ENCODE data around the gene C1QB. TPM values are rescaled to one million over a fixed set of nuclear protein-coding genes. Genes with fewer than 3 reads are reported as not detected.
A peak's percentile ranks its signal among the peaks of the same experiment; 100 is the strongest.

Gene C1QB
- total RNA-seq, 2 donors from 2014 or later = 448 to 884 TPM

- no peak for DNase-seq (ENCODE audit: low spot score)
- Histone ChIP-seq H3K4me1 (ENCODE audit: control insufficient read depth in 1 of 2, low read depth in 2 of 2) (peaks cover 0 to 2% of the 10 kb centered on the region in 2 donors), H3K27ac (no peak overlapping the region), H3K27me3 (replicated peaks; ENCODE audit: insufficient read depth) (no peaks in the 10 kb centered on the region), H3K36me3 (no peaks in the 10 kb centered on the region), H3K4me3 (peak overlapping the region; percentile 61), H3K9me3 (no peaks in the 10 kb centered on the region)
- ATAC-seq (ENCODE audit: insufficient number of reproducible peaks, low FRiP score, low read depth) = no peak
- no peak for TF ChIP-seq CTCF (IDR thresholded peaks at IDR 0.05)
Observed at GRCh38 chr1:22643928-22644327, 9.1 kb upstream of the C1QB start.

- no peak overlapping the region for H3K27ac ChIP-seq
- ATAC-seq (ENCODE audit: insufficient number of reproducible peaks, low FRiP score, low read depth) (no peak), DNase-seq (ENCODE audit: low spot score) (no peak)
- peaks cover 0 to 2% of the 10 kb centered on the region in 2 donors for H3K4me1 ChIP-seq (ENCODE audit: control insufficient read depth in 1 of 2, low read depth in 2 of 2)
- H3K36me3 ChIP-seq = no peaks in the 10 kb centered on the region
- no peaks in the 10 kb centered on the region for H3K9me3 ChIP-seq
- no peaks in the 10 kb centered on the region for H3K27me3 ChIP-seq (replicated peaks; ENCODE audit: insufficient read depth)
- TF ChIP-seq CTCF (IDR thresholded peaks at IDR 0.05) = no peak
- H3K4me3 ChIP-seq = peak overlapping the region; percentile 61
Observed at GRCh38 chr1:22645931-22646330, 7.1 kb upstream of the C1QB start.

- no peak for TF ChIP-seq CTCF (IDR thresholded peaks at IDR 0.05)
- Histone ChIP-seq H3K36me3 (no peaks in the 10 kb centered on the region), H3K27ac (no peak overlapping the region), H3K4me3 (peak overlapping the region; percentile 61), H3K4me1 (ENCODE audit: control insufficient read depth in 1 of 2, low read depth in 2 of 2) (peaks cover 0 to 2% of the 10 kb centered on the region in 2 donors), H3K9me3 (no peaks in the 10 kb centered on the region), H3K27me3 (replicated peaks; ENCODE audit: insufficient read depth) (no peaks in the 10 kb centered on the region)
- ATAC-seq (ENCODE audit: insufficient number of reproducible peaks, low FRiP score, low read depth) (no peak), DNase-seq (ENCODE audit: low spot score) (no peak)
Observed at GRCh38 chr1:22646384-22646783, 6.7 kb upstream of the C1QB start.

GRCh38 chr1:22650089-22650693, 2.8 kb upstream of the C1QB start:
- no peak overlapping the region for H3K4me3 ChIP-seq

More at GRCh38 chr1:22650089-22650693, 2.8 kb upstream of the C1QB start:
- H3K27me3 ChIP-seq (replicated peaks; ENCODE audit: insufficient read depth) = no peaks in the 10 kb centered on the region
- DNase-seq (ENCODE audit: low spot score) (no peak), ATAC-seq (ENCODE audit: insufficient number of reproducible peaks, low FRiP score, low read depth) (no peak)
- H3K36me3 ChIP-seq = no peaks in the 10 kb centered on the region
- no peak overlapping the region for H3K27ac ChIP-seq
- H3K9me3 ChIP-seq = no peaks in the 10 kb centered on the region
- no peak for TF ChIP-seq CTCF (IDR thresholded peaks at IDR 0.05)
- H3K4me1 ChIP-seq (ENCODE audit: control insufficient read depth in 1 of 2, low read depth in 2 of 2) = no peaks in the 10 kb centered on the region
